Measurements from ENCODE around the gene FUCA2.

DNA sequence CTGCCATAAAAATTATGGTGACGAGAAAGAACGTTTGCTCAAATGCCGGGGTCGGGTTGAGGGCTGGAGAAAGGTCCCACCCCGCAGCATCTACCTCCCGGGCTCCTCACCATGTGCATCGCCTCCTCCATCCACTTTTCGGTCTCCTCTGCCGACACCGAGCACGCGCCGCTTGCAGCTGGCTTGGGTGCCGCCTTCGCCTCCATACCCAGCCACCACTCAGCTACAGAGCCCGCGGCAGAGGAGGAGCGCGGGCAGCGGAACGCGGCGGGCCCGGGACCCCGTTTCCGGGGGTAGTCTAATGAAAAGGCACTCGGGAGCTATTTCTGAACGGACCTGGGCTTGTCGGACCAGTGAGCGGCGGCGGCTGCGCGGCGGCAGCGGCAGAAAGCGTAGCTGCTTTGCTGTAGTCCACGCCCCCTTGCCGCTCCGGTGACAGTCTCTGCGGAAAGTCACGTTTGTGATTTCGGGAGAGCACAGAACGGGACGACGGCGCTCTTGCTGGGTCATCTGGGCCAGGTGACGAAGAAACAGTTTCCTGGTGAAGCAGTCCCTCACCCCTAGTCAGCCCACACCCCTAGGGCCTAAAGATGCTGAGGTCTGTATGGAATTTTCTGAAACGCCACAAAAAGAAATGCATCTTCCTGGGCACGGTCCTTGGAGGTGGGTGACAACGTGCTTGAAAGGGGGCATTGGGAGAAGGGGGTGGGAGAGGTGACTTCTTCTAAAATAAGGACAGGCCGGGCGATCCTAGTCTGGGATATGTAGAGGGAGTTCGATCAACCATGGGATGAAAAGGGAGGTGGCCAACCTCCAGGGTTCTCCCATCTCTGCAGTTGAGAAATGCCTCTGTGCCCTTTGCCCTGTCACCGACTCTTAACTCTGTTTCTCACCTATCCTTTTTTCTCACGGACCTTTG lies 60.8 kb downstream of the FUCA2 start, which contains the start of the genes ADAT2 and PEX3:
- no peak for TF ChIP-seq EZH2 (IDR thresholded peaks at IDR 0.05)
- peak; percentile 96 for TF ChIP-seq POLR2AphosphoS5 (IDR thresholded peaks at IDR 0.05; ENCODE audit: borderline replicate concordance, low read depth, low read length)
- peak; percentile 88 for TF ChIP-seq FOXP2 (optimal IDR thresholded peaks at IDR 0.05; ENCODE audit: control extremely low read depth, extremely low read length, insufficient read depth)

Measured in SK-N-MC (cell line).